ENCODE results near the gene CTTNBP2. TPM values are rescaled to one million over a fixed set of nuclear protein-coding genes. Genes with fewer than 3 reads are reported as not detected.
A peak's percentile ranks its signal among the peaks of the same experiment; 100 is the strongest.

Gene CTTNBP2, protein sequence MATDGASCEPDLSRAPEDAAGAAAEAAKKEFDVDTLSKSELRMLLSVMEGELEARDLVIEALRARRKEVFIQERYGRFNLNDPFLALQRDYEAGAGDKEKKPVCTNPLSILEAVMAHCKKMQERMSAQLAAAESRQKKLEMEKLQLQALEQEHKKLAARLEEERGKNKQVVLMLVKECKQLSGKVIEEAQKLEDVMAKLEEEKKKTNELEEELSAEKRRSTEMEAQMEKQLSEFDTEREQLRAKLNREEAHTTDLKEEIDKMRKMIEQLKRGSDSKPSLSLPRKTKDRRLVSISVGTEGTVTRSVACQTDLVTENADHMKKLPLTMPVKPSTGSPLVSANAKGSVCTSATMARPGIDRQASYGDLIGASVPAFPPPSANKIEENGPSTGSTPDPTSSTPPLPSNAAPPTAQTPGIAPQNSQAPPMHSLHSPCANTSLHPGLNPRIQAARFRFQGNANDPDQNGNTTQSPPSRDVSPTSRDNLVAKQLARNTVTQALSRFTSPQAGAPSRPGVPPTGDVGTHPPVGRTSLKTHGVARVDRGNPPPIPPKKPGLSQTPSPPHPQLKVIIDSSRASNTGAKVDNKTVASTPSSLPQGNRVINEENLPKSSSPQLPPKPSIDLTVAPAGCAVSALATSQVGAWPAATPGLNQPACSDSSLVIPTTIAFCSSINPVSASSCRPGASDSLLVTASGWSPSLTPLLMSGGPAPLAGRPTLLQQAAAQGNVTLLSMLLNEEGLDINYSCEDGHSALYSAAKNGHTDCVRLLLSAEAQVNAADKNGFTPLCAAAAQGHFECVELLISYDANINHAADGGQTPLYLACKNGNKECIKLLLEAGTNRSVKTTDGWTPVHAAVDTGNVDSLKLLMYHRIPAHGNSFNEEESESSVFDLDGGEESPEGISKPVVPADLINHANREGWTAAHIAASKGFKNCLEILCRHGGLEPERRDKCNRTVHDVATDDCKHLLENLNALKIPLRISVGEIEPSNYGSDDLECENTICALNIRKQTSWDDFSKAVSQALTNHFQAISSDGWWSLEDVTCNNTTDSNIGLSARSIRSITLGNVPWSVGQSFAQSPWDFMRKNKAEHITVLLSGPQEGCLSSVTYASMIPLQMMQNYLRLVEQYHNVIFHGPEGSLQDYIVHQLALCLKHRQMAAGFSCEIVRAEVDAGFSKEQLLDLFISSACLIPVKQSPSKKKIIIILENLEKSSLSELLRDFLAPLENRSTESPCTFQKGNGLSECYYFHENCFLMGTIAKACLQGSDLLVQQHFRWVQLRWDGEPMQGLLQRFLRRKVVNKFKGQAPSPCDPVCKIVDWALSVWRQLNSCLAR (N-terminal part only)
- not detected for total RNA-seq

DNA sequence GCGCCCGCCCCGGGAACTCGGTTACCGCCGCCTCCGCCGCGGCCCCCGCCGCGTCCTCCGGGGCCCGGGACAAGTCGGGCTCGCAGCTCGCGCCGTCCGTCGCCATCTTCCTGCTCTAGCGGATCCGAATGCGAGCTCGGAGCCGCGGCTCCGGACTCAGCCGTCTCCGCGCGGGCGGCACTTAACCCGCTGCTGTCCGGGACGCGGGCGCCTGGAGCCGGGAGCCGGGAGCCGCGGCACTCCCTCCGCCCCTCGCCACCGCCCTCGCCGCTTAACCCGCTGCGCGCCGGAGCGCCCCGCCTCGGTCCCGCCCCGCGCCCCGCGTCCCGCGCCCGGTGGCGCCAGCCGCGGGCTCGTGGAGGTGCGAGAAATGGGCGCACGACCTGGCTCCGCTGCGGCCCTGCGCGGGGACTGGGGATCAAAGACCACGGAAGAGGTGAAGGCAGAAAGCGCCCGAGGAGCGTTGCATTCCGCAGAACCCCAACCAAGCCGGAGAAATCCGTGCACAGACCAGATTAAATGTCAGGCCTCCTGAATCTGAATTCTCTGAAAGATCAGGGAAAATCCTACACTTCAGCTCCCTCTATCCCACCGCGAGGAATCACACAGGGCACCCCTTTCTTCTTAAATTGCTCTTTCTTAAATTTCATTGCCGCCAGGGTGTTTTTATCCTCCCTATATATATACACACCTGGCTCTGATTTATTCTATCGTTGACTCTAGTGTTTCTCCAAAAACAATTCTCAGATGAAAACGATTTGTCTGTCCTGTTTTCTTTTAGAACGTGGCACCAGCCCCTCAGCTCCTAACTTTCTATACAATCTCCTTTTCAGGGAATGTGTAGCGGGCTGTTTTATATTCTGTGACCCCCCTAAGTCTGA, at the start of gene CTTNBP2:
TSS of gene CTTNBP2 (minus strand) at position 132 of the 881 bp plus-strand sequence. CDS start at position 106, 26 bp downstream.
- Mint-ChIP-seq H3K9me3 (no peaks in the 10 kb centered on the region), H3K27ac (no peak within 1 kb of the TSS), H3K36me3 (peaks cover 7 to 18% of the 10 kb centered on the region in 2 donors)
- ATAC-seq: peak in 1 of 2 donors; percentile 49
- DNase-seq (ENCODE audit: low spot score in 2 of 2): peak in 1 of 2 donors; percentile 6

DNA sequence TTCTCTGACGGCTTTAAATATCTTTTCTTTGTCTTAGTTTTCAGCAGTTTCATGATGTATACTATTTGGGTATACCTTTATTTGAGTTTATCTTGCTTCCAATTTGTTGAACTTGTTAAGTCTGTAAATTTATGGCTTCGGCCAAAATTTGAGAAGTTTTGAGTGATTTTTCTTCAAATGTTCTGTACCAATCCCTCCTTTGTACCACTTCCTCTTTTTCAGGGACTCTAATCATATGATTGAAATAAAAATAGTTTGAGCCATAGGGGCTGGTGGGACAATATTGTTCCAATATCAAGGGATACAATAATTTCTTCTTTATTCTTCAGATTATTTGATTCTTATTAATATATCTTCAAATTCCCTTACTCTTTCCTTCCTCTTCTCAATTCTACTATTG, 43.1 kb upstream of the CTTNBP2 start:
- DNase-seq (ENCODE audit: low spot score in 2 of 2): no peak
- H3K36me3 Mint-ChIP-seq: peaks cover 0 to 5% of the 10 kb centered on the region in 2 donors
- peaks cover 2 to 7% of the 10 kb centered on the region in 2 donors for H3K9me3 Mint-ChIP-seq
- no peak overlapping the region for H3K27ac Mint-ChIP-seq
- no peak for ATAC-seq

DNA sequence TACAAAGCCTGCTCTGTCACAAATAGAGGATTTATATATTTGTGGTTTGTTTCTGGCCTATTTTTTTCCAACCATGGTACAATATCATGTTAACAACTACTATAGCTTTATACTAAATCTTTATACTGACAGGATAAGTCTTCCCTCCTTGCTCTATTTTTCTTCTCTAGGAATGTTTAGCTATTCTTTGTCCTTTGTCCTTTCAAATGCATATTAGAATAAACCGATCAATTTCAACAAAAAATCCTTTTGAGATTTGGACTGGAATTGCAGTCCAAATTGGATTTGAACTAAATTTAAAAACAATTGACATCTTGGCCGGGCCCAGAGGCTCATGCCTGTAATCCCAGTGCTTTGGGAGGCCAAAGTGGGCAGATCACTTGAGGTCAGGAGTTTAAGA, 39.2 kb upstream of the CTTNBP2 start:
- DNase-seq (ENCODE audit: low spot score in 2 of 2) (no peak), ATAC-seq (no peak)
- Mint-ChIP-seq H3K27ac (no peak overlapping the region), H3K36me3 (peaks cover 0 to 5% of the 10 kb centered on the region in 2 donors), H3K9me3 (peaks cover 0 to 3% of the 10 kb centered on the region in 2 donors)

DNA sequence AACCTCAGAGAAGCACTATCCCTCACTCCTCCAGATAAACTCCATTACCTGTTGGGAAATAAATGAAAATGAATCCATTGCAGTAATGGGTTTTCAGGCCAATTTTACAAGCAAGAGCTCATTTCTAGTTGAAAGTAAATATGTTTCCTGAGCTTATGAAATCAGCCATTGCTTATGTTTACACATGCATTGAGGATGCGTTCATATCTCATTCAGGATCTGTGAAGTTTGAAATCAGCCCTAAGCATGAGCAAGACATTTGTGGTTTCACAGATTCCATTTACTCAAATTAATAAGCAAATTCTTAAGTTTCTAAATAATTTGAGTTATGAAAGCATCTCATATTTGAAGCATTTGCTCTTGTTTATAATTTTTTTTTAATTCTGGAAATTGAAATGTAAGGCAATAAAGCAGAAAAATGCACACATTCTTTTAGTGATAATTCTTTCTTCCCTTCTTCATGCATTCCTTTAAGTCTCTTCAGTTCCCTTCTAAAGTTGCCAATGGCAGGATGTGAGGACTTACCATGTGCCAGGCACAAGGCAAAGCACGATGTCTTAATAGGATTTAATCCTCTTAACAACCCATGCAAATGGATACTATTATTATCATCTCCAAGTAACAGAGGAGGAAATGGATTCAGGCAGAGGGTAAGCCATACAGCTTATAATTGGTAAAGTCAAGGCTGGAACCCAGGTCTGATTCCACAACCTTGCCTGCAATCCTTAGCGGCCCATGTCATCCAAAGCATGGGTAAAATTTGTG, 35.0 kb upstream of the CTTNBP2 start:
- Mint-ChIP-seq H3K36me3 (no peaks in the 10 kb centered on the region), H3K9me3 (no peaks in the 10 kb centered on the region), H3K27ac (no peak overlapping the region)
- DNase-seq (ENCODE audit: low spot score in 2 of 2): no peak
- ATAC-seq: no peak

DNA sequence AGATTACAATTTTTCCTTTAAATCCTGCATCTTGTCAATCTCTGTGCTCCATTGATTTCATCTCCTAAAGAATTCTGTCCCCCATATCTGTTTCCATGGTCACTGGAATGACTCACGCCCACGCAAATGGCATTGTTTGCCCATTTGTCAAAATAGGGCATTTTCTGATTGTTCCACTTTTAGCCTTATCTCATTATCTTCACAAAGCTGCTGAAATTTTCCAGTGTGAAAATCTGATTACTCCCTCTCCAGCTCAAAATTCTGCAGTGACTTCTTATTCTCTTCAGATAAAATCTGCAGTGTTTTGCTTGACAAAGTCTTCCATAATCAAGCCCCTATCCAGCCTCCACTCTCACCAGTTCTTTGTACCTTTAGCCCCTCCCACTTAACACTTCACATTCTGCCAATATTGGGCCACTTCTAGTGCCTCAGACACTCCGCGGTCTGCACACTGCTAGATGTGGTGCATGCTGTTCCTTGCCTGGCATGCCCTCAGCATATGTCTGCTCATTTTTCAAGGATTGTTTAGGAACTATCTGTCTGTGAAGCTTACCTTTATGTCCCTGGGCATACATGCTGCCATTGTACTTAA, 33.9 kb upstream of the CTTNBP2 start:
- ATAC-seq: no peak
- Mint-ChIP-seq H3K9me3 (no peaks in the 10 kb centered on the region), H3K27ac (no peak overlapping the region), H3K36me3 (no peaks in the 10 kb centered on the region)
- no peak for DNase-seq (ENCODE audit: low spot score in 2 of 2)

DNA sequence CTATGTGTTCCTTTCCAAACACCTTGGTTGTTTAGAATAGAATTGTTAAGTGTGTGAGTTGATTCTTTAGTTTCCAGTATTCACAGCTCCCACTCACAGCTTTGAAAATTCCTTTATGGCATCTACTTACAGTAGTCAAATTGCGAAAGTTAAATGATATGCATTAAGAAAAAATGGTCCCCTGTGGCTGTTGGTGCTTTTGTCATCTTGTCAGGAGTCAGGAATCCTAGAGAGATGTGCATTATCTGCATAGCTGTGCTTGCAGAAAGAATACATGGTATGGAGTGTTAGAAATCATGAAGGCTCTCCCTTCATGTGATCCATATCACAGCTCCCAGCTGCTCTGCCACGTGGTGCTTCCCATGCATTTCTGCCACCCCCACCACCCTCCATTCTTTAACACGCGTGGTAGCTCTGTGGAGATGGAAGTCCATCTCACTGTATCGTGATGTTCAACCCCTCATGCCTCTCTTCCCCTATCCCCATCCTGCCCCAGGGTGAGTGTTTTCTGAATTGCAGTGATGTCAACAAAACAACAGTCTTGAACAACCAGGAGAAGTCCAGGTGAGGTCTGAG, 29.2 kb upstream of the CTTNBP2 start:
- no peak for ATAC-seq
- H3K36me3 Mint-ChIP-seq: no peaks in the 10 kb centered on the region
- peaks cover 6 to 9% of the 10 kb centered on the region in 2 donors for H3K9me3 Mint-ChIP-seq
- no peak for DNase-seq (ENCODE audit: low spot score in 2 of 2)
- H3K27ac Mint-ChIP-seq: no peak overlapping the region

DNA sequence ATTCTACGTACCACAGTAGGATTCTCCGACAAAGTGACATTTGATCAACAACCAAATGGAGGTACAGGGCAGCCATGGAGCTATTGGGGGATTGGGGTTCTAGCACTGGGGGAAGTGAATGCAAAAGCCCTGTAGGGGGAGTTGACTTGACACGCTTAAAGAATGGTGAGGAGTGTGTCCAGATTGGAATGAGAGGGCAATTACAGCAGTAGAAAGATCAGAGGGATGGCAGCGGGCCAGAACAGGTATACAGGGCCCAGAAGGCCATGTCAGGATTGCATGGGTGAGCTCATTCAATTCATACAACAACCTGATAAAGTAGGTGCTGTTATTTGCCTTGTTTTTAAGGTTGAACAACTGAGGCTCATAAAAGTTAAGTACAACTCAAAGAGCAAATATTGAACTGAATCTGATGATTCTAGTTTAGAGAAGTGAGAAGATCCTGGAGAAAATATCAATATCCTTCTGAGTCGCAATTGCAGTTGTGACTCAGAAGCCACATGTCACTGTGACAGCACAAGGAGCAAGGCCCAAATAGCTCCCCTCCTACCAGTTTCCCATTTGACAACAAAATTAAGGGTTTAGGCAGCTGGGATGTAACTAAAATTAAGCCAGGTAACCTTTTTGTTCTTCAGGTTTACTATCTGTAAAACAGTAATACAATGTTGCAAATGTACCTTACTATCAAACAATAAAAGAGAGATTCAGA, 28.0 kb upstream of the CTTNBP2 start:
- Mint-ChIP-seq H3K27ac (no peak overlapping the region), H3K9me3 (peaks cover 6 to 9% of the 10 kb centered on the region in 2 donors), H3K36me3 (no peaks in the 10 kb centered on the region)
- no peak for DNase-seq (ENCODE audit: low spot score in 2 of 2)
- no peak for ATAC-seq

DNA sequence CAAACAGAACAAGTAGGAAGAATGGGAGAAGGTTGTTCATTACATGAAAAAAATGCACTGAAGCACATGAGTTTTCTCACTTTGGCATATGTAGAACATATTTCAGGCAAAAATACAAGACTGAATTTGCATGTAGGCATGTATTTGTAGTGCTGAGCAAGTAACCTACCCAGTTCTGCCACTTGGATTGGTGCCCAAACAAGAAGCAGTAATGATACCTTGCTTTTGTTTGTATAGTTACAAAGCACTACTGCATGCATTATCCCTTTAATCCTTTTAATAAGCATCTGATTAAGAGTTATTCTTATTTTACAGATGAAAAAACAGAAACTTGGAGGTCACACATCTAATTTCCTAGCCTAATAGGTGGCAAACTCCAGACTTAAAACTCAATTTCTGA, 23.1 kb upstream of the CTTNBP2 start:
- Mint-ChIP-seq H3K27ac (no peak overlapping the region), H3K36me3 (no peaks in the 10 kb centered on the region), H3K9me3 (peaks cover 9 to 14% of the 10 kb centered on the region in 2 donors)
- no peak for DNase-seq (ENCODE audit: low spot score in 2 of 2)
- no peak for ATAC-seq

DNA sequence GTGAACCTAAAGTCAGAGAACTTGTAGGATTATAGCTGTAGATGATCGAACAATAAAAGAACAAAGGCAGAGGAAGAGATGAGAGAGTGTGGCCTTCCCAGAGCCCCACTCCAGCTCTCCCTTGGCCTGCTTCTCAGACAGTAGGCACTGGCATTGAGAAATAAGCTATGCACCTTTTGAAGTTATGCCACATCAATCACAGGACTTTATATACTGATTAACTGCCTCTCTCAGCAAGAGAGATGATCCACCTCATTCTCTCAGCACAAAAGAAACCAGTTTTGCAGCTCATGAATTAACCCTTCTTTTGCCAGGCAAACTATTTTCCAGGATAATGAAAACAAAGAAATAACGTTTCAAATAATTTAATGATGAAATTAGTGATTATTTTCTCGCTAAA, 22.0 kb upstream of the CTTNBP2 start:
- Mint-ChIP-seq H3K9me3 (peaks cover 3 to 14% of the 10 kb centered on the region in 2 donors), H3K36me3 (no peaks in the 10 kb centered on the region), H3K27ac (no peak overlapping the region)
- ATAC-seq (no peak), DNase-seq (ENCODE audit: low spot score in 2 of 2) (no peak)

DNA sequence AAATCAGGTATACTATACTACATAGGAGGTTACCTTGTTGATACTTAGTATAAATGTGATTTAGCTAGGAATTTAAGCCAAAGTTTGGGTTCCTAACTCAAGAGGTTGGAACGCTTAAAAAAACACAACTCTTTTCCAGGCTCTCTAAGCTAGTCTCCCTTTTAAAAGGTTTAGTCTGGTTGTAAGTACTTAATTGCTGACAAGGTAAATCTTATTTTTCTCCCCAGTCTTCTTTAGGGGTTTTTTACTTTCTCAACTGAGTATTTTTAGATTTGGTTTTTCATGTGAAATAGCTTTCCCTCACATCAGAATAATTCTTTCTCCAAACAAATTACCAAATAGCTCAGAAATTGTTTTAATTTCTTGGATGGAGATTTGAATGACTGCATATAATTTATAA, 20.8 kb upstream of the CTTNBP2 start:
- Mint-ChIP-seq H3K27ac (no peak overlapping the region), H3K36me3 (no peaks in the 10 kb centered on the region), H3K9me3 (peaks cover 3 to 8% of the 10 kb centered on the region in 2 donors)
- no peak for DNase-seq (ENCODE audit: low spot score in 2 of 2)
- no peak for ATAC-seq

DNA sequence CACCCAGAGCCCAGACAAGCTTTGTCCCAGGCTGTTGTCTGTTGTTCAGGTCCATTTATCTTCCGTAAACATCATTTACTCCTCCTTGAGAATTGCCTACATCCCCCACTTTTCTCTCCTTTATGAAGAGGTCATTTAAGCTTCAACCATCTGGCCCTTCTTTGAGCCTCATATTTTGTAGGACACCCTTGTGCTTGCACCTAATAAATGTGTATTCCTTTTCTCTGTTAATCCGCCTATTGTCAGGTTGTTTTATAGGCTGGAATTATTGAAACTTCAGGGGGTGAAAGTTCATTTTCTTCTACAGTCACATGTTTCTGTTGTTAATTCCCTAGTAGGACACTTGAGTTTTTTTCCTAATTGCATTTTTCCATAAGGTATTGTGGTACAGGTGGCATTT, 19.6 kb upstream of the CTTNBP2 start:
- Mint-ChIP-seq H3K9me3 (peaks cover 3 to 5% of the 10 kb centered on the region in 2 donors), H3K27ac (no peak overlapping the region), H3K36me3 (no peaks in the 10 kb centered on the region)
- DNase-seq (ENCODE audit: low spot score in 2 of 2) (no peak), ATAC-seq (no peak)

DNA sequence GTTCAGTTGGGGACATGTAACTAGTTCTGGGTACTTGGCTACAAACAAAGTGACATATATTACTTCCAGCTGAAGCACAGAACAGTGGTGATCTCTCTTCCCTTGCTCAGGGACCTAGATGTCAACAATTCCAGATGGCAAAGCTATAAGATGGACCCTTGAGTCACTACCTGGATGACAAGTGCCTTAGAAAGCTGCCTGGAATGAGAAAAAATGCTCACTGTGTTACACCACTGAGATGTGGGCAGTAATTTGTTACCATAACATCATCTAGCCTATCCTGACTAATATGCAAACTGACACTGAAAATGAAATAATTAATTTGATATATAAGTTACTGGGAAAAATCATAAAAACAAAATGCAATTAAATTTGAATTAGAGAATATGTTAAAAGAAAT, 16.4 kb upstream of the CTTNBP2 start:
- Mint-ChIP-seq H3K36me3 (no peaks in the 10 kb centered on the region), H3K9me3 (peaks cover under 1 to 5% of the 10 kb centered on the region in 2 donors), H3K27ac (no peak overlapping the region)
- ATAC-seq: no peak
- DNase-seq (ENCODE audit: low spot score in 2 of 2): no peak

DNA sequence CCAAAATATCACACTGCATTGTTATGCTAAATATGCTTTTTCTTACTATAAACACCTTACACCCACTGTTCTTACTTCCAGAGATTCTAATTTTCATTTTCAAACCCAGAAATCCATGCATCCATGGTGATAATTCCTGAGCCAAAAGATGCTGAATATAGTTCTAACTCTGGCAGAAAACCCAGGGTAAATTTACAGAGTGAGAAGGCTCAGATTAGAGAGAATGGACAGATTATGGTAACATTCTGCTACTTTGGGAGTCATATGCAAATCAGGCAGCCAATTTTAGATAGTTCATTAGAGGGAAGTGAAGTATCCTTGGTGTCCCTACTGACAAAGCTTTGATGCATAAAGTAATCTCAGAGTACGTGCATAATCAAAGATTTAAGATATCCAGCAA, 15.4 kb upstream of the CTTNBP2 start:
- H3K9me3 Mint-ChIP-seq: peaks cover 0 to 5% of the 10 kb centered on the region in 2 donors
- no peak for DNase-seq (ENCODE audit: low spot score in 2 of 2)
- no peak for ATAC-seq
- H3K27ac Mint-ChIP-seq: no peak overlapping the region
- no peaks in the 10 kb centered on the region for H3K36me3 Mint-ChIP-seq

DNA sequence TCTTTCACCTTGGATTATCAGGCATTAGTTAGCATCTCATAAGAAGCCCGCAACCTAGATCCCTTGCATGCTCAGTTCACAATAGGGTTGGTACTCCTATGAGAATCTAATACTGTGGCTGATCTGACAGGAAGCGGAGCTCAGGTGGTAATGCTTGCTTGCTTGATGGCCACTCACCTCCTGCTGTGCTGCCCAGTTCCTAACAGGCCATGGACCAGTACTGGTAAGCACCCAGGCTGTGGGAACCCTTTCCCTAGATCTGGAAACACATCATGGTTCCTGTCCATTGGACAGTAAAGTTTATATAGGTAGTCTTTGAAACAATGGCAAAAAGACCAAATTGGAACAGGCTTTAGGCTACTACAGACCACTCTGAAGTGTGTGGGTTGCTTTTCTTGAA, 9.4 kb upstream of the CTTNBP2 start:
- DNase-seq (ENCODE audit: low spot score in 2 of 2) (no peak), ATAC-seq (no peak)
- Mint-ChIP-seq H3K27ac (no peak overlapping the region), H3K36me3 (no peaks in the 10 kb centered on the region), H3K9me3 (no peaks in the 10 kb centered on the region)
